ENCODE results near the gene TTC22.
A peak's percentile ranks its signal among the peaks of the same experiment; 100 is the strongest.

TTC22 gene

DNA sequence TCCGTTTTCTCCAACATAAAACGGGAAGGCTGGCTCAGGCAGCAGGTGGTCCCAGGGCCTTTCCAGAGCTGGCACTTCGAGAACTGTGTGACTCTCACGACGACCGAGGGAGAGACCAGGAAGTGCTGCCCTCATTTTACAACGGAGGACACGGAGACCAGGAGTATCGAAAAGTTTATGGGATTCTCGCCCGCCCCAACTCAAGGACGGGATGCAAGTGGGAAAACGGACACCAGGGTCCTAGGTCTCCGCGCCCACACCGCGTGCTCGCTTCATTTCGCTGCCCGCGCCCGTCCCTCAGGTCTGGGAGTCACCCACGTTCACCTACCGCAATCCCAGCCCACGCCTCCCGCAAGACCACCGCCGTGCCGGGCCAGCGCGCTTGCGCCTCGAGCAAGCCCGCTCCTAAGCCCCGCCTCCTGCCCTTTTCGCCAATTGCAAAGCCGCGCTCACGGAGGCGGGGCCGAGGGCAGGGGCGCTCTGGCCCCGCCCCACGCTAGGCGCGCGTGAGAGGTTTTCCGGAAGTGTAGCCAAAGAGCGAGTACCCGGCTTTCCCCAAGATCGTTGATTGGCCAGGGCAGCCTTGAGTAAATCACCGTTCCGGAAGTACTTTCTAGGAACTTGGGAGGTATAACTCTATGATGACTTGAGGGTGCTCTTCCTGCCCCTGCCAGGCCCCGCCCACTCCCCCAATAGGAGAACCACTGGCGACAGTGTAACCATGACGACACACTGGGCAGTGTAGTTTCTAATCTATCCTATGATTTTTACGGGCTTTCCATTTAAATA, 36.8 kb downstream of the TTC22 start, which contains the start of gene PARS2:
TSS of gene PARS2 (minus strand) at position 391 of the 789 bp plus-strand sequence. CDS start 5,362 bp downstream, outside the sequence.
- Histone ChIP-seq H3K9ac (ENCODE audit: low read depth, low read length) (peak within 1 kb of the TSS; percentile 82), H4K20me1 (ENCODE audit: insufficient read depth, low read length) (no peaks in the 10 kb centered on the region), H3K79me2 (ENCODE audit: insufficient read depth, low read length) (peaks cover 17% of the 10 kb centered on the region), H3K4me2 (ENCODE audit: insufficient read depth, low read length) (peak within 1 kb of the TSS; percentile 87), H3K4me1 (ENCODE audit: insufficient read depth, low read length) (peaks cover 19% of the 10 kb centered on the region), H3K9me3 (ENCODE audit: insufficient read depth, low read length, severe bottlenecking) (no peaks in the 10 kb centered on the region), H3K4me3 (ENCODE audit: low read depth in 1 of 2, low read length in 2 of 2) (peak within 1 kb of the TSS; percentile 75 to 87), H3K27me3 (ENCODE audit: insufficient read depth, low read length, poor library complexity) (no peaks in the 10 kb centered on the region), H3K27ac (ENCODE audit: low read length) (peak within 1 kb of the TSS; percentile 85), H3K36me3 (ENCODE audit: insufficient read depth, low read length) (no peaks in the 10 kb centered on the region; the same call in 1 of the 2 replicates), H2AFZ (ENCODE audit: low read depth, low read length) (peak within 1 kb of the TSS; percentile 90)
- TF ChIP-seq, protein P1, sequence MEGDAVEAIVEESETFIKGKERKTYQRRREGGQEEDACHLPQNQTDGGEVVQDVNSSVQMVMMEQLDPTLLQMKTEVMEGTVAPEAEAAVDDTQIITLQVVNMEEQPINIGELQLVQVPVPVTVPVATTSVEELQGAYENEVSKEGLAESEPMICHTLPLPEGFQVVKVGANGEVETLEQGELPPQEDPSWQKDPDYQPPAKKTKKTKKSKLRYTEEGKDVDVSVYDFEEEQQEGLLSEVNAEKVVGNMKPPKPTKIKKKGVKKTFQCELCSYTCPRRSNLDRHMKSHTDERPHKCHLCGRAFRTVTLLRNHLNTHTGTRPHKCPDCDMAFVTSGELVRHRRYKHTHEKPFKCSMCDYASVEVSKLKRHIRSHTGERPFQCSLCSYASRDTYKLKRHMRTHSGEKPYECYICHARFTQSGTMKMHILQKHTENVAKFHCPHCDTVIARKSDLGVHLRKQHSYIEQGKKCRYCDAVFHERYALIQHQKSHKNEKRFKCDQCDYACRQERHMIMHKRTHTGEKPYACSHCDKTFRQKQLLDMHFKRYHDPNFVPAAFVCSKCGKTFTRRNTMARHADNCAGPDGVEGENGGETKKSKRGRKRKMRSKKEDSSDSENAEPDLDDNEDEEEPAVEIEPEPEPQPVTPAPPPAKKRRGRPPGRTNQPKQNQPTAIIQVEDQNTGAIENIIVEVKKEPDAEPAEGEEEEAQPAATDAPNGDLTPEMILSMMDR (IDR thresholded peaks at IDR 0.05; ENCODE audit: borderline replicate concordance, extremely low read depth, low read length, poor library complexity, severe bottlenecking) = no peak
- no peak for TF ChIP-seq EZH2 (IDR thresholded peaks at IDR 0.05; ENCODE audit: borderline replicate concordance, low read depth, low read length, severe bottlenecking)
- ATAC-seq (ENCODE audit: insufficient read depth, low read depth) (peak; percentile 96), DNase-seq (peak; percentile 97)

DNA sequence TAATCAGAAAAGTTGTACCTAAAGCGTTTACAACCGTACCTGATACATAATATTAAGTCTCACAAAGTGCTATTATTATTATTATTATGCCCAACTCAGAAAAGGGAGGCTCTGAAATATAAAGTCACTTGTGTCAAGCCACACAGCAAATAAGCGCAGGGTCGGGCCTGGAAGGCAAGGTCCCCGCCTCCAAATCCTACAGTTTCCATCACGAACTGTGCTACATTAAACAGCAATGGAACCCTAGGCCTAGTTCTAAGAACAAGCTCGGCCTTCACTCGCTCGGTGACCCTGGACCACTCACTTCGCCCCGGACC, 37.3 kb downstream of the TTC22 start:
- Histone ChIP-seq H3K4me1 (ENCODE audit: insufficient read depth, low read length) (peaks cover 19% of the 10 kb centered on the region), H3K36me3 (ENCODE audit: insufficient read depth, low read length) (peaks cover 2% of the 10 kb centered on the region), H3K79me2 (ENCODE audit: insufficient read depth, low read length) (peaks cover 17% of the 10 kb centered on the region), H3K9ac (ENCODE audit: low read depth, low read length) (peak overlapping the region; percentile 82), H4K20me1 (ENCODE audit: insufficient read depth, low read length) (no peaks in the 10 kb centered on the region), H2AFZ (ENCODE audit: low read depth, low read length) (peak overlapping the region; percentile 90), H3K27ac (ENCODE audit: low read length) (peak overlapping the region; percentile 85), H3K27me3 (ENCODE audit: insufficient read depth, low read length, poor library complexity) (no peaks in the 10 kb centered on the region), H3K4me2 (ENCODE audit: insufficient read depth, low read length) (peak overlapping the region; percentile 87), H3K9me3 (ENCODE audit: insufficient read depth, low read length, severe bottlenecking) (no peaks in the 10 kb centered on the region), H3K4me3 (ENCODE audit: low read depth in 1 of 2, low read length in 2 of 2) (peak overlapping the region; percentile 75 to 87)
- no peak for TF ChIP-seq EZH2 (IDR thresholded peaks at IDR 0.05; ENCODE audit: borderline replicate concordance, low read depth, low read length, severe bottlenecking)
- TF ChIP-seq, protein P1 (IDR thresholded peaks at IDR 0.05; ENCODE audit: borderline replicate concordance, extremely low read depth, low read length, poor library complexity, severe bottlenecking) = no peak
- ATAC-seq (ENCODE audit: insufficient read depth, low read depth) (no peak; the same call in 2 of the 3 replicates), DNase-seq (peak; percentile 32)

DNA sequence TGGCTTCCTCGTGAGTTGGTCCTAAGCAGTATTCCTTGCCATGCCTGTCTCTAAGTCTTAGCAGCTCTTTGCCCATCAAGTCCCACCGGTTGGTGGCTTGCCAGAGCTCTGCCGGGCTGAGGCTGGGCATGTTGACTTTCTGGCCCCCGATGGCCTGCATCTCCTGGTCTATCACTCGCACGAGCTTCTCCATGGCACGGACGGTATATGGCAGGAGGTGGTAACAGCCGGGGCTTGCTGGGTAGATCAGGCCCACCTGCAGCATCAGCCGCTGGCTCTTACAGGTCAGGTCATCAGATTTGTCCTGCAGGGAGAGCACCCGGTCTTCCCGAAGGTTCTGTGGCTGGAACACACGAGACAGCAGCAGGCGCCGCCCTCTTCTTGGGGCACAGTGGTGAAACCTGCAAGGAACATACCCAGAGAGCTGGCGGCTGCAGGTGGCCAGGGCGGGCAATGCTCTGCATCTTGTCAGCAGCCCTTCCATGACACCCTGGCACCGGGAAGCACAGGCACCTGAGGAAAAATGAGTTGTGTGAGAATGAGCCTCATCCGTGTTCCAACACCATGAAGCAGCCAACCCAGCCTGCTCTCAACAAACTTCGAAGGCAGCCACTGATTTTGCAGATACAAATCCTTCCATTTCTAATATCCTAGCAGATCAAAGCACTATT, 42.3 kb downstream of the TTC22 start:
- TF ChIP-seq, protein P1 (IDR thresholded peaks at IDR 0.05; ENCODE audit: borderline replicate concordance, extremely low read depth, low read length, poor library complexity, severe bottlenecking) = no peak
- TF ChIP-seq EZH2 (IDR thresholded peaks at IDR 0.05; ENCODE audit: borderline replicate concordance, low read depth, low read length, severe bottlenecking) = no peak
- no peak overlapping the region for H3K9ac ChIP-seq (ENCODE audit: low read depth, low read length)

More for the DNA sequence above, 42.3 kb downstream of the TTC22 start:
- Histone ChIP-seq H3K4me3 (ENCODE audit: low read depth in 1 of 2, low read length in 2 of 2) (no peak overlapping the region), H3K9me3 (ENCODE audit: insufficient read depth, low read length, severe bottlenecking) (no peaks in the 10 kb centered on the region), H2AFZ (ENCODE audit: low read depth, low read length) (no peak overlapping the region), H3K36me3 (ENCODE audit: insufficient read depth, low read length) (peaks cover 30% of the 10 kb centered on the region), H3K4me1 (ENCODE audit: insufficient read depth, low read length) (peaks cover 12% of the 10 kb centered on the region), H4K20me1 (ENCODE audit: insufficient read depth, low read length) (no peaks in the 10 kb centered on the region; the same call in 1 of the 2 replicates), H3K27me3 (ENCODE audit: insufficient read depth, low read length, poor library complexity) (no peaks in the 10 kb centered on the region), H3K4me2 (ENCODE audit: insufficient read depth, low read length) (no peak overlapping the region), H3K27ac (ENCODE audit: low read length) (no peak overlapping the region), H3K79me2 (ENCODE audit: insufficient read depth, low read length) (peaks cover 13% of the 10 kb centered on the region)
- no peak for DNase-seq
- ATAC-seq (ENCODE audit: insufficient read depth, low read depth) = no peak
